Germinal center (tissue), 1 donor: ENCODE data around the gene CTXND1.
"Not testable (repeated sequence)": the region's sequence is repeated elsewhere in the genome, so short reads cannot be mapped to it uniquely, and the experiment has no call there.

Experiments used
- DNase-seq: peaks from one replicate; pipeline ENCODE4 v3.0.0; 2012; ENCODE audit warnings: mixed read lengths, low spot score

CTXND1 gene

GRCh38 chr15:80252121-80252518, at the start of gene CTXND1:
CTXND1 (minus strand) TSS chr15:80252213; CDS start chr15:80201949, 50,264 bp downstream.
- DNase-seq = no peak

- no peak for DNase-seq
Measured at GRCh38 chr15:80301472-80301871, 49.5 kb upstream of the CTXND1 start.

- not testable (repeated sequence) for DNase-seq
Measured at GRCh38 chr15:80295777-80296176, 43.8 kb upstream of the CTXND1 start.

- no peak for DNase-seq
Measured at GRCh38 chr15:80292079-80292478, 40.1 kb upstream of the CTXND1 start.

GRCh38 chr15:80290891-80291290, 38.9 kb upstream of the CTXND1 start:
- not testable (repeated sequence) for DNase-seq

- no peak for DNase-seq
Measured at GRCh38 chr15:80289528-80290495, 37.8 kb upstream of the CTXND1 start.

GRCh38 chr15:80288131-80288530, 36.1 kb upstream of the CTXND1 start:
- DNase-seq = no peak

- no peak for DNase-seq
Measured at GRCh38 chr15:80286055-80286454, 34.0 kb upstream of the CTXND1 start.

GRCh38 chr15:80285379-80285778, 33.4 kb upstream of the CTXND1 start:
- DNase-seq = no peak

GRCh38 chr15:80283531-80283930, 31.5 kb upstream of the CTXND1 start:
- DNase-seq = no peak

GRCh38 chr15:80277147-80277546, 25.1 kb upstream of the CTXND1 start:
- DNase-seq = no peak

- DNase-seq = no peak
Measured at GRCh38 chr15:80275961-80276360, 23.9 kb upstream of the CTXND1 start.

- no peak for DNase-seq
Measured at GRCh38 chr15:80274996-80275395, 23.0 kb upstream of the CTXND1 start.

GRCh38 chr15:80274554-80274953, 22.5 kb upstream of the CTXND1 start:
- DNase-seq = no peak

- DNase-seq = no peak
Measured at GRCh38 chr15:80272987-80273386, 21.0 kb upstream of the CTXND1 start.

GRCh38 chr15:80270472-80270871, 18.5 kb upstream of the CTXND1 start:
- DNase-seq = no peak

GRCh38 chr15:80268101-80268500, 16.1 kb upstream of the CTXND1 start:
- no peak for DNase-seq

- no peak for DNase-seq
Measured at GRCh38 chr15:80267658-80268057, 15.6 kb upstream of the CTXND1 start.

- no peak for DNase-seq
Measured at GRCh38 chr15:80266745-80267144, 14.7 kb upstream of the CTXND1 start.

GRCh38 chr15:80266113-80266512, 14.1 kb upstream of the CTXND1 start:
- no peak for DNase-seq

- no peak for DNase-seq
Measured at GRCh38 chr15:80265021-80265420, 13.0 kb upstream of the CTXND1 start.

GRCh38 chr15:80264031-80264430, 12.0 kb upstream of the CTXND1 start:
- DNase-seq = no peak

- DNase-seq = no peak
Measured at GRCh38 chr15:80260551-80260950, 8.5 kb upstream of the CTXND1 start.
